GM21786 (cell line): Measurements from ENCODE around the gene GSDME.

Experiments
- ATAC-seq: cut with Tn5 transposase; IDR thresholded peaks from one replicate; pipeline ENCODE4 v1.9.1; 2021; ENCODE audit not compliant: unreplicated experiment

The GSDME gene

GRCh38 chr7:24723178-24723530 lies 34.1 kb downstream of the GSDME start:
- no peak for ATAC-seq

- no peak for ATAC-seq
These were observed 34.7 kb downstream of the GSDME start for GRCh38 chr7:24722386-24723177.

- no peak for ATAC-seq
These were observed 35.7 kb downstream of the GSDME start for GRCh38 chr7:24721481-24722001.

GRCh38 chr7:24720283-24720682 lies 37.0 kb downstream of the GSDME start:
- ATAC-seq: no peak

GRCh38 chr7:24718977-24719491 lies 38.2 kb downstream of the GSDME start:
- ATAC-seq: peak; percentile 49

GRCh38 chr7:24718431-24718831 lies 38.8 kb downstream of the GSDME start:
- ATAC-seq: no peak

- no peak for ATAC-seq
These were observed 39.5 kb downstream of the GSDME start for GRCh38 chr7:24717694-24718320.

GRCh38 chr7:24717247-24717622 lies 40.0 kb downstream of the GSDME start:
- no peak for ATAC-seq

GRCh38 chr7:24716480-24717246 lies 40.6 kb downstream of the GSDME start:
- no peak for ATAC-seq

- peak; percentile 52 for ATAC-seq
These were observed 41.4 kb downstream of the GSDME start for GRCh38 chr7:24715661-24716479.

- peak; percentile 1 for ATAC-seq
These were observed 42.1 kb downstream of the GSDME start for GRCh38 chr7:24715171-24715570.

GRCh38 chr7:24714676-24715010 lies 42.6 kb downstream of the GSDME start:
- ATAC-seq: no peak

GRCh38 chr7:24713850-24714675 lies 43.2 kb downstream of the GSDME start:
- ATAC-seq: no peak

- ATAC-seq: no peak
These were observed 44.0 kb downstream of the GSDME start for GRCh38 chr7:24713039-24713793.

GRCh38 chr7:24709585-24710360 lies 47.5 kb downstream of the GSDME start:
- ATAC-seq: no peak

- no peak for ATAC-seq
These were observed 48.2 kb downstream of the GSDME start for GRCh38 chr7:24709051-24709450.

GRCh38 chr7:24707988-24708615 lies 49.2 kb downstream of the GSDME start:
- ATAC-seq: no peak
